Ovary (tissue), 9 donors: Measurements from ENCODE around the gene TLE4. TPM values are rescaled to one million over a fixed set of nuclear protein-coding genes. Genes with fewer than 3 reads are reported as not detected.

ENCODE experiments used
- DNase-seq, 5 donors: peaks; one replicate each; pipeline ENCODE4 v3.0.0-alpha.2; 2019 to 2020
- H3K27ac ChIP-seq, 2 donors: fragments of 200-600 bp; one replicate each; pipeline versions ENCODE4 v1.5.1 to v1.8.0; 2019 to 2022
- H3K27me3 ChIP-seq: fragments of 200-600 bp; one replicate; pipeline ENCODE4 v1.8.0; 2022
- H3K36me3 ChIP-seq: fragments of 200-600 bp; sonication (generic); one replicate; pipeline ENCODE4 v1.5.1; 2019
- H3K4me1 ChIP-seq: one replicate; pipeline ENCODE4 v1.8.1; 2013; ENCODE audit warnings: mild to moderate bottlenecking, moderate library complexity; ENCODE audit not compliant: insufficient read depth
- H3K4me3 ChIP-seq: fragments of 200-600 bp; sonication (generic); one replicate; pipeline ENCODE4 v1.5.1; 2017
- H3K9me3 ChIP-seq, 2 donors: fragments of 200-600 bp in 1 of 2; sonication (generic) in 1 of 2; one replicate each; pipeline versions ENCODE4 v1.5.1 to v1.8.1; 2013 to 2019; ENCODE audit warnings: mild to moderate bottlenecking in 1 of 2, moderate library complexity in 1 of 2
- EP300 ChIP-seq: sonication (generic); formaldehyde crosslinking; IDR thresholded peaks from one replicate; pipeline ENCODE4 v1.6.1; 2017; ENCODE audit warnings: antibody characterized with exemption
- POLR2A ChIP-seq: fragments of 450-650 bp; IDR thresholded peaks from one replicate; pipeline ENCODE4 v1.6.1; 2017; ENCODE audit warnings: antibody characterized with exemption, mild to moderate bottlenecking, moderate library complexity
- WGBS, 3 donors: extraction: QIAGEN DNeasy Blood & Tissue Kit in 1 of 3; methylation state at CpG; one replicate each; pipeline versions ENCODE4 v1.1.5 to v1.1.7; 2013 to 2017; 5-methylcytosine and 5-hydroxymethylcytosine counted together
- intact Hi-C, 4 donors: fragments of 100-400 bp; cut with DNase I; formaldehyde crosslinking; loops; one replicate each; pipeline versions ENCODE4 v1.11.0 to v1.15.1; 2022 to 2023
- polyA plus RNA-seq, 2 donors: library from polyadenylated mRNA; stranded (reverse); fragments of 200-250 nt in 1 of 2; fragments of 350-450 nt in 1 of 2; fragmentation: Illumina TruSeq in 1 of 2; extraction: RNeasy Lipid Tissue Mini Kit (QIAGEN cat#74804) in 1 of 2; gene quantifications; one replicate each; pipeline ENCODE4 v1.2.3, GENCODE V29; 2013 to 2014
- total RNA-seq, 7 donors: library from RNA; depleted of rRNA in 2 of 7; stranded (reverse); fragments of >200 nt in 2 of 7; fragmentation: NEBNext Ultra II Directional in 3 of 7; extraction: Animal tissue kit (Norgen Biotek cat#: 25700) in 3 of 7; gene quantifications; one replicate each; pipeline versions ENCODE4 v1.1.0 to v1.2.4, GENCODE V29; 2016 to 2023
- TF ChIP-seq, protein P1 (sequence below), 3 donors: fragments of 450-650 bp in 2 of 3; fragments of 200-600 bp in 1 of 3; IDR thresholded peaks; one replicate each; pipeline versions ENCODE4 v1.5.1 to v1.8.0; 2016 to 2022; ENCODE audit warnings: antibody characterized with exemption in 3 of 3, mild to moderate bottlenecking in 1 of 3
- donor health status: DM: no; HTN: no; CAD: no; lungs with moderate emphysema.
- donor health status: DM: no; HTN: no; CAD: no.
- donor health status: Bipolar disorder and iron deficiency.
- donor health status: DM: yes; HTN: yes; CAD: no.
- donor health status: DM: no; HTN: no; CAD: no.
- donor health status: DM: yes; HTN: yes; CAD: no.

TLE4 gene
- total and polyA plus RNA-seq, 9 donors = 34.6 to 67.5 (median 54.6) TPM

- intact Hi-C loops = no loop called here
- Histone ChIP-seq H3K27ac (no peak overlapping the region), H3K36me3 (no peaks in the 10 kb centered on the region), H3K9me3 (no peaks in the 10 kb centered on the region), H3K4me1 (peaks cover 7% of the 10 kb centered on the region), H3K27me3 (no peaks in the 10 kb centered on the region), H3K4me3 (no peak overlapping the region)
- DNase-seq = no peak
- 39 to 53% (median 40%) methylated on average over 2 of the region's 2 CpGs for WGBS, 3 donors
- TF ChIP-seq, protein P1, sequence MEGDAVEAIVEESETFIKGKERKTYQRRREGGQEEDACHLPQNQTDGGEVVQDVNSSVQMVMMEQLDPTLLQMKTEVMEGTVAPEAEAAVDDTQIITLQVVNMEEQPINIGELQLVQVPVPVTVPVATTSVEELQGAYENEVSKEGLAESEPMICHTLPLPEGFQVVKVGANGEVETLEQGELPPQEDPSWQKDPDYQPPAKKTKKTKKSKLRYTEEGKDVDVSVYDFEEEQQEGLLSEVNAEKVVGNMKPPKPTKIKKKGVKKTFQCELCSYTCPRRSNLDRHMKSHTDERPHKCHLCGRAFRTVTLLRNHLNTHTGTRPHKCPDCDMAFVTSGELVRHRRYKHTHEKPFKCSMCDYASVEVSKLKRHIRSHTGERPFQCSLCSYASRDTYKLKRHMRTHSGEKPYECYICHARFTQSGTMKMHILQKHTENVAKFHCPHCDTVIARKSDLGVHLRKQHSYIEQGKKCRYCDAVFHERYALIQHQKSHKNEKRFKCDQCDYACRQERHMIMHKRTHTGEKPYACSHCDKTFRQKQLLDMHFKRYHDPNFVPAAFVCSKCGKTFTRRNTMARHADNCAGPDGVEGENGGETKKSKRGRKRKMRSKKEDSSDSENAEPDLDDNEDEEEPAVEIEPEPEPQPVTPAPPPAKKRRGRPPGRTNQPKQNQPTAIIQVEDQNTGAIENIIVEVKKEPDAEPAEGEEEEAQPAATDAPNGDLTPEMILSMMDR (IDR thresholded peaks at IDR 0.05) = no peak
- TF ChIP-seq POLR2A (no peak), EP300 (no peak)
These were observed 86.1 kb downstream of the TLE4 start for GRCh38 chr9:79657891-79658290.

GRCh38 chr9:79658926-79659325 is 87.2 kb downstream of the TLE4 start:
- no peaks in the 10 kb centered on the region for H3K9me3 ChIP-seq
- H3K27ac ChIP-seq = no peak overlapping the region
- DNase-seq = no peak
- peaks cover 7% of the 10 kb centered on the region for H3K4me1 ChIP-seq
- no peak overlapping the region for H3K4me3 ChIP-seq
- no peaks in the 10 kb centered on the region for H3K27me3 ChIP-seq
- TF ChIP-seq EP300 = no peak
- TF ChIP-seq, protein P1 (IDR thresholded peaks at IDR 0.05) = no peak
- no peak for TF ChIP-seq POLR2A
- WGBS, 3 donors = 94 to 96% (median 96%) methylated on average over 3 of the region's 3 CpGs
- no peaks in the 10 kb centered on the region for H3K36me3 ChIP-seq
- intact Hi-C loops = no loop called here

GRCh38 chr9:79660615-79661014 is 88.8 kb downstream of the TLE4 start:
- H3K36me3 ChIP-seq = no peaks in the 10 kb centered on the region
- H3K9me3 ChIP-seq = no peaks in the 10 kb centered on the region
- peaks cover 7% of the 10 kb centered on the region for H3K4me1 ChIP-seq
- no peak for DNase-seq
- intact Hi-C loops = no loop called here
- TF ChIP-seq, protein P1 (IDR thresholded peaks at IDR 0.05) = no peak
- TF ChIP-seq EP300 (no peak), POLR2A (no peak)
- WGBS, 3 donors = 96 to 98% (median 97%) methylated on average over 7 of the region's 7 CpGs
- no peaks in the 10 kb centered on the region for H3K27me3 ChIP-seq
- H3K4me3 ChIP-seq = no peak overlapping the region
- H3K27ac ChIP-seq = no peak overlapping the region

DNA sequence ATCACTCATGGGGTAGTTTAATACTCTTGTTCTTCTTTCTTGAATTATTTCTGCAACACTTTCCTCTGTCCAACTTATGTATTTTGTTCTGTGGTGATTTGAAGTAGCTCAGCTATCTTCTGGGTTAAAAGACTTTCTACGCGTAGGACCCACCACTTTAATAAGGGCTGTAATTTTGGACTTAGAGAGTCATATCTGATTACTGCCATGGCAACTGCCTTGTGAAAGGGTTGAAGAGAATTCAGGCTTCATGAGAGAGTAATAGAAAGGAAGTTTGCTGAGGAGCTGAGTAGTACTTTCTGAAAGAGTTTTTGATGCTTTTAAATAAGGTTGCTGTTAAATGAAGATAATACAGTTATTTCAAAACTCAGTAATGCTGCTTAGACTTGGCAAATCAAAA is 89.5 kb downstream of the TLE4 start:
- TF ChIP-seq POLR2A (no peak), EP300 (no peak)
- TF ChIP-seq, protein P1 (IDR thresholded peaks at IDR 0.05) = no peak
- Histone ChIP-seq H3K27me3 (no peaks in the 10 kb centered on the region), H3K4me1 (peaks cover 9% of the 10 kb centered on the region), H3K9me3 (no peaks in the 10 kb centered on the region), H3K27ac (no peak overlapping the region), H3K36me3 (no peaks in the 10 kb centered on the region), H3K4me3 (no peak overlapping the region)
- whole genome bisulfite sequencing, 3 donors = 77 to 90% (median 88%) methylated on average over 2 of the region's 2 CpGs
- no peak for DNase-seq
- intact Hi-C loops = no loop called here
